ENCODE data around the gene ZNF580. TPM values are rescaled to one million over a fixed set of nuclear protein-coding genes. Genes with fewer than 3 reads are reported as not detected.

The ZNF580 gene
- total and polyA plus RNA-seq, 2 of the 13 experiments (the other 11 are each of a cell fraction or from before 2014, with no cell fraction given) = 4.4 to 6.0 TPM

DNA sequence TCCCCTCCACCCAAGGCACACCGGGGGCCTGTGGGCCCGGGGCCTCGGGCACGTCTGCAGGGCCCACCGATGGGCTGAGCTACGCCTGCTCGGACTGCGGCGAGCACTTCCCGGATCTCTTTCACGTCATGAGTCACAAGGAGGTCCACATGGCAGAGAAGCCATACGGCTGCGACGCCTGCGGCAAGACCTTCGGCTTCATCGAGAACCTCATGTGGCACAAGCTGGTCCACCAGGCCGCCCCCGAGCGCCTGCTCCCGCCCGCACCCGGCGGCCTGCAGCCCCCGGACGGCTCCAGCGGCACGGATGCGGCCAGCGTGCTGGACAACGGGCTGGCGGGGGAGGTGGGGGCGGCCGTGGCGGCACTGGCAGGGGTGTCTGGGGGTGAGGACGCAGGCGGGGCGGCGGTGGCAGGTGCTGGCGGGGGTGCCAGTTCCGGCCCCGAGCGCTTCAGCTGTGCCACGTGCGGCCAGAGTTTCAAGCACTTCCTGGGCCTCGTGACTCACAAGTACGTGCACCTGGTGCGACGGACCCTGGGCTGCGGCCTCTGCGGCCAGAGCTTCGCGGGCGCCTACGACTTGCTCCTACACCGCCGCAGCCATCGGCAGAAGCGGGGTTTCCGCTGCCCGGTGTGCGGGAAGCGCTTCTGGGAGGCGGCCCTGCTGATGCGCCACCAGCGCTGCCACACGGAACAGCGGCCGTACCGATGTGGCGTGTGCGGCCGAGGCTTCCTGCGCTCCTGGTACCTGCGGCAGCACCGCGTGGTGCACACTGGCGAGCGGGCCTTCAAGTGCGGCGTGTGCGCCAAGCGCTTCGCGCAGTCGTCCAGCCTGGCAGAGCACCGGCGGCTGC lies 25.0 kb upstream of the ZNF580 start (continued):
- TF ChIP-seq, protein P1, sequence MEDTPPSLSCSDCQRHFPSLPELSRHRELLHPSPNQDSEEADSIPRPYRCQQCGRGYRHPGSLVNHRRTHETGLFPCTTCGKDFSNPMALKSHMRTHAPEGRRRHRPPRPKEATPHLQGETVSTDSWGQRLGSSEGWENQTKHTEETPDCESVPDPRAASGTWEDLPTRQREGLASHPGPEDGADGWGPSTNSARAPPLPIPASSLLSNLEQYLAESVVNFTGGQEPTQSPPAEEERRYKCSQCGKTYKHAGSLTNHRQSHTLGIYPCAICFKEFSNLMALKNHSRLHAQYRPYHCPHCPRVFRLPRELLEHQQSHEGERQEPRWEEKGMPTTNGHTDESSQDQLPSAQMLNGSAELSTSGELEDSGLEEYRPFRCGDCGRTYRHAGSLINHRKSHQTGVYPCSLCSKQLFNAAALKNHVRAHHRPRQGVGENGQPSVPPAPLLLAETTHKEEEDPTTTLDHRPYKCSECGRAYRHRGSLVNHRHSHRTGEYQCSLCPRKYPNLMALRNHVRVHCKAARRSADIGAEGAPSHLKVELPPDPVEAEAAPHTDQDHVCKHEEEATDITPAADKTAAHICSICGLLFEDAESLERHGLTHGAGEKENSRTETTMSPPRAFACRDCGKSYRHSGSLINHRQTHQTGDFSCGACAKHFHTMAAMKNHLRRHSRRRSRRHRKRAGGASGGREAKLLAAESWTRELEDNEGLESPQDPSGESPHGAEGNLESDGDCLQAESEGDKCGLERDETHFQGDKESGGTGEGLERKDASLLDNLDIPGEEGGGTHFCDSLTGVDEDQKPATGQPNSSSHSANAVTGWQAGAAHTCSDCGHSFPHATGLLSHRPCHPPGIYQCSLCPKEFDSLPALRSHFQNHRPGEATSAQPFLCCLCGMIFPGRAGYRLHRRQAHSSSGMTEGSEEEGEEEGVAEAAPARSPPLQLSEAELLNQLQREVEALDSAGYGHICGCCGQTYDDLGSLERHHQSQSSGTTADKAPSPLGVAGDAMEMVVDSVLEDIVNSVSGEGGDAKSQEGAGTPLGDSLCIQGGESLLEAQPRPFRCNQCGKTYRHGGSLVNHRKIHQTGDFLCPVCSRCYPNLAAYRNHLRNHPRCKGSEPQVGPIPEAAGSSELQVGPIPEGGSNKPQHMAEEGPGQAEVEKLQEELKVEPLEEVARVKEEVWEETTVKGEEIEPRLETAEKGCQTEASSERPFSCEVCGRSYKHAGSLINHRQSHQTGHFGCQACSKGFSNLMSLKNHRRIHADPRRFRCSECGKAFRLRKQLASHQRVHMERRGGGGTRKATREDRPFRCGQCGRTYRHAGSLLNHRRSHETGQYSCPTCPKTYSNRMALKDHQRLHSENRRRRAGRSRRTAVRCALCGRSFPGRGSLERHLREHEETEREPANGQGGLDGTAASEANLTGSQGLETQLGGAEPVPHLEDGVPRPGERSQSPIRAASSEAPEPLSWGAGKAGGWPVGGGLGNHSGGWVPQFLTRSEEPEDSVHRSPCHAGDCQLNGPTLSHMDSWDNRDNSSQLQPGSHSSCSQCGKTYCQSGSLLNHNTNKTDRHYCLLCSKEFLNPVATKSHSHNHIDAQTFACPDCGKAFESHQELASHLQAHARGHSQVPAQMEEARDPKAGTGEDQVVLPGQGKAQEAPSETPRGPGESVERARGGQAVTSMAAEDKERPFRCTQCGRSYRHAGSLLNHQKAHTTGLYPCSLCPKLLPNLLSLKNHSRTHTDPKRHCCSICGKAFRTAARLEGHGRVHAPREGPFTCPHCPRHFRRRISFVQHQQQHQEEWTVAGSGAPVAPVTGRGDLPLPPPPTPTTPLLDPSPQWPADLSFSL (CRISPR knock-in tag; IDR thresholded peaks at IDR 0.05) = no peak

DNA sequence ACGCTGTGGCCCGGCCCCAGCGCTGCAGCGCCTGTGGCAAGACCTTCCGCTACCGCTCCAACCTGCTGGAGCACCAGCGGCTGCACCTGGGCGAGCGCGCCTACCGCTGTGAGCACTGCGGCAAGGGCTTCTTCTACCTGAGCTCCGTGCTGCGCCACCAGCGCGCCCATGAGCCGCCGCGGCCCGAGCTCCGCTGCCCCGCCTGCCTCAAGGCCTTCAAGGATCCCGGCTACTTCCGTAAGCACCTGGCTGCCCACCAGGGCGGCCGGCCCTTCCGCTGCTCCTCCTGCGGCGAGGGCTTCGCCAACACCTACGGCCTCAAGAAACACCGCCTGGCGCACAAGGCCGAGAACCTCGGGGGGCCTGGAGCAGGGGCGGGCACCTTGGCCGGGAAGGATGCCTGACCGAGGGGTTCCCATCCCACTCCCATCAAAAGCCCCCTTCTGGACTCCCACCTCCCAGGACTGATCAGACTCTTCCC lies 24.4 kb upstream of the ZNF580 start:
- no TSS peak for BruUV-seq (replicated peaks)
- no peak; the same call in 2 of the 3 replicates for ATAC-seq
- ChIA-PET CTCF (ENCODE audit: low intra/inter-chr PET ratio, low total read pairs) (no interaction called here), POLR2A (no interaction called here)
- peak; percentile 67; the same call in 1 of the 2 replicates for TF ChIP-seq ZC3H13 (CRISPR knock-in tag; IDR thresholded peaks at IDR 0.05)
- TF ChIP-seq AGO2 (optimal IDR thresholded peaks at IDR 0.05; ENCODE audit: low read depth, low read length) = peak; percentile 46
- no peak for TF ChIP-seq GLI4 (CRISPR knock-in tag; IDR thresholded peaks at IDR 0.05; ENCODE audit: borderline replicate concordance)
- TF ChIP-seq, protein P2, sequence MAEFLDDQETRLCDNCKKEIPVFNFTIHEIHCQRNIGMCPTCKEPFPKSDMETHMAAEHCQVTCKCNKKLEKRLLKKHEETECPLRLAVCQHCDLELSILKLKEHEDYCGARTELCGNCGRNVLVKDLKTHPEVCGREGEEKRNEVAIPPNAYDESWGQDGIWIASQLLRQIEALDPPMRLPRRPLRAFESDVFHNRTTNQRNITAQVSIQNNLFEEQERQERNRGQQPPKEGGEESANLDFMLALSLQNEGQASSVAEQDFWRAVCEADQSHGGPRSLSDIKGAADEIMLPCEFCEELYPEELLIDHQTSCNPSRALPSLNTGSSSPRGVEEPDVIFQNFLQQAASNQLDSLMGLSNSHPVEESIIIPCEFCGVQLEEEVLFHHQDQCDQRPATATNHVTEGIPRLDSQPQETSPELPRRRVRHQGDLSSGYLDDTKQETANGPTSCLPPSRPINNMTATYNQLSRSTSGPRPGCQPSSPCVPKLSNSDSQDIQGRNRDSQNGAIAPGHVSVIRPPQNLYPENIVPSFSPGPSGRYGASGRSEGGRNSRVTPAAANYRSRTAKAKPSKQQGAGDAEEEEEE (CRISPR knock-in tag; IDR thresholded peaks at IDR 0.05; ENCODE audit: borderline replicate concordance) = no peak
- Histone ChIP-seq H4K20me1 (ENCODE audit: insufficient read depth, low read length) (no peaks in the 10 kb centered on the region), H3K27me3 (ENCODE audit: control insufficient read depth in 1 of 2, insufficient read depth in 2 of 2, low read length in 2 of 2) (no peaks in the 10 kb centered on the region), H3K79me2 (ENCODE audit: insufficient read depth, low read length) (no peaks in the 10 kb centered on the region), H3K4me1 (ENCODE audit: insufficient read depth, low read length) (peaks cover 8% of the 10 kb centered on the region), H3K9me3 (ENCODE audit: low read length) (no peaks in the 10 kb centered on the region), H3K4me2 (ENCODE audit: low read depth, low read length) (no peak overlapping the region), H3K27ac (ENCODE audit: extremely low read length, insufficient read depth, low read length) (no peak overlapping the region), H3K4me3 (replicated peaks in 1 of 3; ENCODE audit: insufficient read depth in 1 of 3, low read depth in 2 of 3, low read length in 3 of 3) (no peak overlapping the region), H2AFZ (ENCODE audit: low read length) (no peak overlapping the region), H3K9ac (ENCODE audit: insufficient read depth, low read depth, low read length) (no peak overlapping the region), H3K36me3 (replicated peaks in 1 of 2; ENCODE audit: control insufficient read depth in 1 of 2, insufficient read depth in 2 of 2, low read length in 2 of 2) (peaks cover 2 to 5% of the 10 kb centered on the region in 2 experiments; a peak in 1 of 5 replicates)
- DNase-seq (ENCODE audit: low spot score) = no peak
- 98% methylated on average over 23 of the region's 38 CpGs for WGBS (ENCODE audit: low lambda C conversion rate)
- no peak for FAIRE-seq
- in situ Hi-C loops (cut with HindIII; ENCODE audit: extremely low pct_ligation_motif_present, low pct_unique_long_range_greater_than_20kb) (no loop called here), intact Hi-C loops (cut with micrococcal nuclease; ENCODE audit: unreplicated experiment) (no loop called here)
